Spleen (tissue), 11 donors: ENCODE data around the gene PZP. TPM values are rescaled to one million over a fixed set of nuclear protein-coding genes. Genes with fewer than 3 reads are reported as not detected.

Experiments
- DNase-seq: peaks from one replicate; pipeline ENCODE4 v3.0.0-alpha.2; 2020
- H3K27ac ChIP-seq, 8 donors: fragments of 200-600 bp; sonication (generic) in 7 of 8; 1 replicate in 4 of 8; 2 replicates in 4 of 8; pipeline versions ENCODE4 v1.5.0 to v1.8.0; 2016 to 2021; ENCODE audit warnings: inconsistent platforms in 4 of 8, mild to moderate bottlenecking in 4 of 8, moderate library complexity in 1 of 8
- H3K27me3 ChIP-seq, 7 donors: fragments of 200-600 bp; sonication (generic) in 6 of 7; replicated peaks in 1 of 7; 1 replicate in 4 of 7; 2 replicates in 3 of 7; pipeline versions ENCODE4 v1.5.0 to v1.8.0; 2016 to 2021; ENCODE audit warnings: inconsistent platforms in 3 of 7, mild to moderate bottlenecking in 1 of 7
- H3K36me3 ChIP-seq, 6 donors: fragments of 200-600 bp; sonication (generic) in 5 of 6; 1 replicate in 4 of 6; 2 replicates in 2 of 6; pipeline versions ENCODE4 v1.5.0 to v1.8.0; 2016 to 2021; ENCODE audit warnings: inconsistent platforms in 2 of 6
- H3K4me1 ChIP-seq, 6 donors: fragments of 200-600 bp; sonication (generic) in 5 of 6; 1 replicate in 3 of 6; 2 replicates in 3 of 6; pipeline versions ENCODE4 v1.5.0 to v1.8.0; 2016 to 2021; ENCODE audit warnings: inconsistent platforms in 3 of 6
- H3K4me3 ChIP-seq, 8 donors: fragments of 200-600 bp; sonication (generic) in 7 of 8; 1 replicate in 4 of 8; 2 replicates in 4 of 8; pipeline versions ENCODE4 v1.5.0 to v1.8.0; 2016 to 2021; ENCODE audit warnings: inconsistent platforms in 4 of 8, mild to moderate bottlenecking in 4 of 8, moderate library complexity in 2 of 8
- H3K9me3 ChIP-seq, 8 donors: fragments of 200-600 bp; sonication (generic) in 7 of 8; 1 replicate in 4 of 8; 2 replicates in 4 of 8; pipeline versions ENCODE4 v1.5.0 to v1.8.0; 2016 to 2021; ENCODE audit warnings: inconsistent platforms in 4 of 8
- POLR2A ChIP-seq, 3 donors: fragments of 450-650 bp; IDR thresholded peaks; one replicate each; pipeline ENCODE4 v1.5.1; 2017; ENCODE audit warnings: antibody characterized with exemption in 3 of 3, mild to moderate bottlenecking in 1 of 3
- POLR2AphosphoS5 ChIP-seq, 3 donors: sonication (generic); formaldehyde crosslinking; IDR thresholded peaks; one replicate each; pipeline ENCODE4 v1.5.1; 2017; ENCODE audit warnings: antibody characterized with exemption in 3 of 3
- WGBS, 5 donors: extraction: QIAGEN DNeasy Blood & Tissue Kit in 3 of 5; methylation state at CpG; one replicate each; pipeline versions ENCODE4 v1.1.5 to v1.1.7; 2013 to 2018; 5-methylcytosine and 5-hydroxymethylcytosine counted together
- intact Hi-C: fragments of 100-400 bp; cut with DNase I; formaldehyde crosslinking; loops from one replicate; pipeline ENCODE4 v1.15.0; 2023; ENCODE audit warnings: low total_unique reads
- polyA plus RNA-seq, 3 donors: library from polyadenylated mRNA; stranded (reverse); fragments of 200-250 nt; gene quantifications; one replicate each; pipeline ENCODE4 v1.2.1, GENCODE V29; 2013
- total RNA-seq, 7 donors: library from RNA; depleted of rRNA in 3 of 7; stranded (reverse); fragments of >200 nt in 3 of 7; fragmentation: NEBNext Ultra II Directional in 4 of 7; extraction: Animal tissue kit (Norgen Biotek cat#: 25700) in 4 of 7; gene quantifications; one replicate each; pipeline versions ENCODE4 v1.1.0 to v1.2.1, GENCODE V29; 2016 to 2021
- TF ChIP-seq, protein P1 (sequence below), 11 experiments: fragments of 200-600 bp in 7 of 11; fragments of 450-650 bp in 4 of 11; sonication (generic) in 4 of 11; IDR thresholded peaks in 8 of 11; conservative IDR thresholded peaks in 3 of 11; 1 replicate in 7 of 11; 2 replicates in 4 of 11; pipeline versions ENCODE4 v1.4.0 to v1.8.0; 2016 to 2021; ENCODE audit warnings: antibody characterized with exemption in 11 of 11, inconsistent platforms in 4 of 11, mild to moderate bottlenecking in 1 of 11
- donor health status: healthy with polysubstance abuse.
- donor health status: DM: no; HTN: no; CAD: no; lungs with moderate emphysema.
- donor health status: DM: no; HTN: no; CAD: no.
- donor health status: Bipolar disorder and iron deficiency.
- donor health status: healthy.
- donor health status: DM: no; HTN: no; CAD: no.
- donor health status: DM: yes; HTN: yes; CAD: no.

PZP gene
- total and polyA plus RNA-seq, 10 donors, result 0.06 to 3.0 (median 0.92) TPM

- intact Hi-C loops, result no loop called here
- H3K27ac ChIP-seq, result no peak overlapping the region
- no peaks in the 10 kb centered on the region for H3K36me3 ChIP-seq
- TF ChIP-seq POLR2A (IDR thresholded peaks at IDR 0.05) (no peak), POLR2AphosphoS5 (IDR thresholded peaks at IDR 0.05) (no peak)
- TF ChIP-seq, protein P1, sequence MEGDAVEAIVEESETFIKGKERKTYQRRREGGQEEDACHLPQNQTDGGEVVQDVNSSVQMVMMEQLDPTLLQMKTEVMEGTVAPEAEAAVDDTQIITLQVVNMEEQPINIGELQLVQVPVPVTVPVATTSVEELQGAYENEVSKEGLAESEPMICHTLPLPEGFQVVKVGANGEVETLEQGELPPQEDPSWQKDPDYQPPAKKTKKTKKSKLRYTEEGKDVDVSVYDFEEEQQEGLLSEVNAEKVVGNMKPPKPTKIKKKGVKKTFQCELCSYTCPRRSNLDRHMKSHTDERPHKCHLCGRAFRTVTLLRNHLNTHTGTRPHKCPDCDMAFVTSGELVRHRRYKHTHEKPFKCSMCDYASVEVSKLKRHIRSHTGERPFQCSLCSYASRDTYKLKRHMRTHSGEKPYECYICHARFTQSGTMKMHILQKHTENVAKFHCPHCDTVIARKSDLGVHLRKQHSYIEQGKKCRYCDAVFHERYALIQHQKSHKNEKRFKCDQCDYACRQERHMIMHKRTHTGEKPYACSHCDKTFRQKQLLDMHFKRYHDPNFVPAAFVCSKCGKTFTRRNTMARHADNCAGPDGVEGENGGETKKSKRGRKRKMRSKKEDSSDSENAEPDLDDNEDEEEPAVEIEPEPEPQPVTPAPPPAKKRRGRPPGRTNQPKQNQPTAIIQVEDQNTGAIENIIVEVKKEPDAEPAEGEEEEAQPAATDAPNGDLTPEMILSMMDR (IDR thresholded peaks at IDR 0.05 in 8 of 11, conservative IDR thresholded peaks at IDR 0.05 in 3 of 11), result no peak
- DNase-seq, result no peak
- no peak overlapping the region for H3K4me3 ChIP-seq
- H3K9me3 ChIP-seq, result peaks cover 0 to 3% (median 0%) of the 10 kb centered on the region in 8 donors
- H3K4me1 ChIP-seq, result no peaks in the 10 kb centered on the region
- no peaks in the 10 kb centered on the region for H3K27me3 ChIP-seq
These were observed 10.2 kb downstream of the PZP start for GRCh38 chr12:9198012-9198411.

DNA sequence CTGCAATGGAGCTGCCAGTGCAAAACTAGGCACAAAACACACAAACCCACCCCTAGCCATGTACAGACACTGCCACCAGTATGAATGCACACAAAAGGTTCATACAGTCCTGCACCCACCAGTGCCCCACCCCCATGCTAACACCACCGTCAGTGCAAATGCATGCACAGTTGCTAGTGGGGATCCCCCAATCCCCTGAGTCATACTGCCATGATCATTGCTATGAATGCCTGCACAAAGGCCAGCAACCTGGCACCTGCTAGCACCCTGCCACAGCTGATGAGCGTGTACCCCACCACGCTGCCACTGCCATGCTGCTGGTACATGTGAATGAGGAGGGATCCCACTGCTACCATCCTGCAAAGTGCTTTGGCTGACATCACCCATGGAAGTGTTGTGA lies 23.9 kb downstream of the PZP start:
- no peak overlapping the region for H3K4me3 ChIP-seq
- 72 to 93% (median 89%) methylated on average over 2 to 3 of the region's 3 CpGs for WGBS, 5 donors
- TF ChIP-seq, protein P1 (IDR thresholded peaks at IDR 0.05 in 8 of 11, conservative IDR thresholded peaks at IDR 0.05 in 3 of 11), result no peak
- TF ChIP-seq POLR2AphosphoS5 (IDR thresholded peaks at IDR 0.05) (no peak), POLR2A (IDR thresholded peaks at IDR 0.05) (no peak)
- H3K36me3 ChIP-seq, result no peaks in the 10 kb centered on the region
- no peaks in the 10 kb centered on the region for H3K4me1 ChIP-seq
- H3K27me3 ChIP-seq, result no peaks in the 10 kb centered on the region
- peaks cover 0 to 9% (median 0%) of the 10 kb centered on the region in 8 donors for H3K9me3 ChIP-seq
- no peak overlapping the region for H3K27ac ChIP-seq
- no peak for DNase-seq
- intact Hi-C loops, result no loop called here

GRCh38 chr12:9180810-9181209 lies 27.4 kb downstream of the PZP start:
- Histone ChIP-seq H3K9me3 (peaks cover 0 to 4% (median 1%) of the 10 kb centered on the region in 8 donors), H3K4me3 (no peak overlapping the region), H3K27me3 (no peaks in the 10 kb centered on the region), H3K27ac (no peak overlapping the region), H3K36me3 (no peaks in the 10 kb centered on the region), H3K4me1 (no peaks in the 10 kb centered on the region)
- intact Hi-C loops, result no loop called here
- TF ChIP-seq POLR2A (IDR thresholded peaks at IDR 0.05), result no peak
- TF ChIP-seq POLR2AphosphoS5 (IDR thresholded peaks at IDR 0.05), result no peak
- TF ChIP-seq, protein P1 (IDR thresholded peaks at IDR 0.05 in 8 of 11, conservative IDR thresholded peaks at IDR 0.05 in 3 of 11), result no peak
- DNase-seq, result no peak
- 75 to 89% (median 83%) methylated on average over 4 of the region's 4 CpGs for WGBS, 5 donors

- Histone ChIP-seq H3K4me1 (no peaks in the 10 kb centered on the region), H3K27ac (no peak overlapping the region), H3K4me3 (no peak overlapping the region), H3K27me3 (no peaks in the 10 kb centered on the region), H3K9me3 (peaks cover 0 to 7% (median 2%) of the 10 kb centered on the region in 8 donors), H3K36me3 (no peaks in the 10 kb centered on the region)
- no peak for DNase-seq
- 94 to 96% (median 96%) methylated on average over 3 of the region's 3 CpGs for WGBS, 5 donors
- TF ChIP-seq POLR2A (IDR thresholded peaks at IDR 0.05) (no peak), POLR2AphosphoS5 (IDR thresholded peaks at IDR 0.05) (no peak)
- TF ChIP-seq, protein P1 (IDR thresholded peaks at IDR 0.05 in 8 of 11, conservative IDR thresholded peaks at IDR 0.05 in 3 of 11), result no peak
- intact Hi-C loops, result no loop called here
These were observed 28.4 kb downstream of the PZP start for GRCh38 chr12:9179781-9180180.
